NCI-H524 treated with DMSO at 0.1 percent for 48 hours (cell line): Measurements from ENCODE around the gene ARMH1.

Experiments
- DNase-seq: peaks from one replicate; lab custom pipeline; 2025; lab: John Stamatoyannopoulos, UW

ARMH1 gene

GRCh38 chr1:44674113-44675000 is at the start of gene ARMH1, which contains the start of gene TMEM53:
Gene ARMH1, plus strand, starts transcription at chr1:44674714. Its CDS starts 14,984 bp downstream, at chr1:44689698.
Gene TMEM53, minus strand, starts transcription at chr1:44674481. Its CDS starts 90 bp downstream, at chr1:44674391.
- DNase-seq: peak; percentile 93

GRCh38 chr1:44625348-44625747 is 49.2 kb upstream of the ARMH1 start:
- DNase-seq: no peak

DNA sequence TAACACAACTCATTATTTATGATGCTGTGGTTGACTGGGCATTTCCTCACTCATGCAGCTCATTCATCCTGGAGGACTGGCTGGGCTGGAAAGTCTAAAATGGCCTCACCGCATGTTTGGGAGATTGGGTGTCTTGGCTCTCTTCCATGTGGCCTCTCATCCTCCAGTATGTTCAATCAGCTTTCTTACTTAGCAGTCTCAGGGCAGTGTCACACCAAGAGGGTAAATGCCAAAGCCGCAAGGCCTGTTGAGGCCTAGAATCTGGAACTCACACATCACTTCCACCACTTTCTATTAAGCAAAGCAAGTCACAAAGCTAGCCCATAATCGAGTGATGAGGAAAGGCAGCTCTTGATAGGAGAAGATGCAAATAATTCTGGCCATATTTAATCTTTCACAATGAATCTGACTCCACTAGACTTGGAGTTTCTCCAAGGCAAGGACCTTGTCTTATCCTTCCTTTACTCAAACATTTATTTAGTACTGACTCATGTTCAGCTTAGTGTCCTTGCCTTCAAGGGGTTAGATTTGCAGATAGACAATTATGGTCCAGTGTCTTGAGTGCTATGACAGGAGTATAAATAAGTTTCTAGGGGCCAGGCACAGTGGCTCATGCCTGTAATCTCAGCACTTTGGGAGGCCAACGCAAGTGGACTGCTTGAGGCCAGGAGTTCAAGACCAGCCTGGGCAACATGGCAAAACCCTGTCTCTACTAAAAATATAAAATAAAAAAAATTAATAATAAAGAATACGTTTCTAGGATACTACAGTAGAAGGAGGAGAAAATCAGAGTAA is 45.4 kb upstream of the ARMH1 start:
- no peak for DNase-seq

DNA sequence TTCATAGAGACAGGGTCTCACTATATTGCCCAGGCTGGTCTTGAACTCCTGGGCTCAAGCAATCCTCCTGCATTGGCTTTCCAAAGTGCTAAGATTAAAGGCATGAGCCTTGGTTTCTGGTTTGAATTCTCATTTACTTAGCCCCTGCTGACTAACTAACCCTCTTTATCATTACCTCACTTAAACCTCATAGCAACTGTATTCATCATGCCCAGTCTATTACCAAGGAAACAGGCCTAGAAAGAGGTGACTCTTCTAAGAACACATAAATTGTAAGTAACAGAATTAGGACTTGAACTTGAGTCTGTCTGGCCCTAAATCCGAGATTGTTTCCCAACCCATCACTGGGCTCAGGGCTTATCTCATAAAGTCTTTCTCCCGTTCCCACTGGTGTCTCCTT is 44.4 kb upstream of the ARMH1 start:
- DNase-seq: no peak

DNA sequence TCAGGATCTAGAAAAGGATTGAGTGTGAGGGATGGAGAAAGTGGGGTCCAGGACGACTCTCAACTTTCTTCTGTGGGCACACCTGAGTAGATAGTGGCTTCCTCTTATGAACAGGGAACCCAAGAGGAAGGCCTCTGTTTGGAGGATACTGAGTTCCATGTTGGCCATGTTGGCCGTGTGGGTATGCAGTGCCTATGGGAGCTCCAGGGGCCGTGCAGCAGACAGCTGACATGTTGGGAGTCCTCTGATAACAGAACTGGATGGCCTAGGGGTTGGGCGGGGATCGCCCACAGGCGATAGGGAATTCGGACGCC is 43.2 kb upstream of the ARMH1 start:
- DNase-seq: no peak

GRCh38 chr1:44631647-44632539 is 42.6 kb upstream of the ARMH1 start:
- DNase-seq: no peak

GRCh38 chr1:44632598-44632997 is 41.9 kb upstream of the ARMH1 start:
- DNase-seq: no peak

- DNase-seq: no peak
Measured at GRCh38 chr1:44634606-44635189, 39.8 kb upstream of the ARMH1 start.

- no peak for DNase-seq
Measured at GRCh38 chr1:44635439-44635838, 39.1 kb upstream of the ARMH1 start.

DNA sequence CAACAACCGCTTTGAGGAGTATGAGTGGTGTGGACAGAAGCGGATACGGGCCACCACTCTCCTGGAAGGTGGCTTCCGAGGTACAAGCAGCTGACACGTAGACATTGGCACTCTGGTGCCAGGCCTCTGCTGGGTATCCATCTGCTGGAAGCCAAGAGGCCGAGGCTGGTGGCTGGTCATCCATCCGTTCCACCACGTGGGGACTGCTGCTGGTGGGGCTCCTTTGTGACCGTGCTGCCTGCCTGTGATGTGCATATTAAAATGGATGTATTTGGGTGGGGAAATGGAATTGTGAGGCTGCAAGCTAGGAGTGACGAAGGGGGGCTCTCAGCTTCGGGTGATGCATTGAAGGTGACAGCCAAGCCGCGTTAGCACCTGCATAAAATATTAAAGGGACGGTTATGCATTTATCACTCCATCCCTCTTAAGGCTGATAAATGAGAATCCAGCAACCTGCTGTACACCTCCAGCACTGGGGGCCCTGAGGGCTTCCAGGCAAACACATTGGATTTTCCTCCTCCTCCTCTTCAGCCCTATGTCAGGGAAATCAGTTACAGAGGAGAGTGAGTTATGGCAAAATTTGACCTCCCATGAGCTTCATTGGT is 38.3 kb upstream of the ARMH1 start:
- DNase-seq: no peak

GRCh38 chr1:44636688-44637598 is 37.6 kb upstream of the ARMH1 start:
- DNase-seq: peak; percentile 89

GRCh38 chr1:44637702-44638411 is 36.7 kb upstream of the ARMH1 start:
- no peak for DNase-seq

- DNase-seq: peak; percentile 76
Measured at GRCh38 chr1:44640200-44640853, 34.2 kb upstream of the ARMH1 start.

GRCh38 chr1:44641126-44642102 is 33.1 kb upstream of the ARMH1 start:
- DNase-seq: no peak

GRCh38 chr1:44642255-44642654 is 32.3 kb upstream of the ARMH1 start:
- no peak for DNase-seq

DNA sequence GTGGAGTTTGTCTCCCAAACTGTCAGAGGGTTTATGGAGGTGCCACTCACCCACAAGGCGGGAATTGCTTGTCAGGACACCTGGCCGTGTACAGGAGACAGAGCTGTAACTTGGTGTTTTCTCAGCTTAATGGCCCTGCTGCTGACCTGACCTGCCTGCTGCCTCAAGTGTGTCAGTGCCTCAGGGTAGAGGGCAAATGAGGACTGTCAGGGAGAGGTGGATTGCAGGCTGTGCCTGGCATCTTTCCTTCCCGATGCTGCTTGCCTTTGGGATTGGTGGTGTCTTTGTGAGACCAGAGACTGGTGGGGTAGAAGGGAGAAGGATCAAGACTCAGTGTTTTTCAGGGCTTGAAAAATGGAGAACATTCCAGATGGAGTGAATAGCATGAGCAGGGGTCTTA is 31.6 kb upstream of the ARMH1 start:
- DNase-seq: no peak

- DNase-seq: no peak
Measured at GRCh38 chr1:44643721-44644334, 30.7 kb upstream of the ARMH1 start.
